ENCODE measurements around the gene GPC6.

GPC6 gene

GRCh38 chr13:93881411-93881810 is 654.8 kb downstream of the GPC6 start:
- Mint-ChIP-seq H3K4me3 (no peak overlapping the region), H3K36me3 (ENCODE audit: insufficient read depth) (peaks cover 2% of the 10 kb centered on the region), H3K4me1 (no peaks in the 10 kb centered on the region), H3K9me3 (no peaks in the 10 kb centered on the region), H3K27ac (ENCODE audit: low read depth) (no peak overlapping the region), H3K27me3 (no peaks in the 10 kb centered on the region)
- no peak for DNase-seq (ENCODE audit: low spot score in 2 of 2)
- no peak for ATAC-seq (replicated peaks; ENCODE audit: extremely low read depth, poor library complexity, severe bottlenecking)

GRCh38 chr13:93882086-93882651 is 655.6 kb downstream of the GPC6 start:
- no peak for DNase-seq (ENCODE audit: low spot score in 2 of 2)
- no peak for ATAC-seq (replicated peaks; ENCODE audit: extremely low read depth, poor library complexity, severe bottlenecking)
- Mint-ChIP-seq H3K27me3 (no peaks in the 10 kb centered on the region), H3K4me1 (no peaks in the 10 kb centered on the region), H3K36me3 (ENCODE audit: insufficient read depth) (peaks cover 2% of the 10 kb centered on the region), H3K4me3 (no peak overlapping the region), H3K9me3 (no peaks in the 10 kb centered on the region), H3K27ac (ENCODE audit: low read depth) (no peak overlapping the region)

- ATAC-seq (replicated peaks; ENCODE audit: extremely low read depth, poor library complexity, severe bottlenecking) (no peak), DNase-seq (ENCODE audit: low spot score in 2 of 2) (no peak)
- Mint-ChIP-seq H3K36me3 (ENCODE audit: insufficient read depth) (no peaks in the 10 kb centered on the region), H3K4me3 (no peak overlapping the region), H3K27ac (ENCODE audit: low read depth) (no peak overlapping the region), H3K9me3 (no peaks in the 10 kb centered on the region), H3K4me1 (no peaks in the 10 kb centered on the region), H3K27me3 (no peaks in the 10 kb centered on the region)
These were observed 662.9 kb downstream of the GPC6 start for GRCh38 chr13:93889430-93889951.

- Mint-ChIP-seq H3K9me3 (no peaks in the 10 kb centered on the region), H3K4me1 (no peaks in the 10 kb centered on the region), H3K36me3 (ENCODE audit: insufficient read depth) (no peaks in the 10 kb centered on the region), H3K27me3 (peaks cover 7% of the 10 kb centered on the region), H3K4me3 (no peak overlapping the region), H3K27ac (ENCODE audit: low read depth) (no peak overlapping the region)
- ATAC-seq (replicated peaks; ENCODE audit: extremely low read depth, poor library complexity, severe bottlenecking): no peak
- DNase-seq (ENCODE audit: low spot score in 2 of 2): no peak
These were observed 673.4 kb downstream of the GPC6 start for GRCh38 chr13:93899981-93900380.

GRCh38 chr13:93900731-93901130 is 674.1 kb downstream of the GPC6 start:
- H3K4me1 Mint-ChIP-seq: no peaks in the 10 kb centered on the region
- no peak for DNase-seq (ENCODE audit: low spot score in 2 of 2)
- H3K36me3 Mint-ChIP-seq (ENCODE audit: insufficient read depth): no peaks in the 10 kb centered on the region
- ATAC-seq (replicated peaks; ENCODE audit: extremely low read depth, poor library complexity, severe bottlenecking): no peak
- H3K9me3 Mint-ChIP-seq: no peaks in the 10 kb centered on the region
- H3K27ac Mint-ChIP-seq (ENCODE audit: low read depth): no peak overlapping the region
- no peak overlapping the region for H3K4me3 Mint-ChIP-seq
- H3K27me3 Mint-ChIP-seq: peaks cover 7% of the 10 kb centered on the region

- DNase-seq (ENCODE audit: low spot score in 2 of 2): no peak
- no peak for ATAC-seq (replicated peaks; ENCODE audit: extremely low read depth, poor library complexity, severe bottlenecking)
- H3K27ac Mint-ChIP-seq (ENCODE audit: low read depth): no peak overlapping the region
- no peaks in the 10 kb centered on the region for H3K9me3 Mint-ChIP-seq
- H3K4me3 Mint-ChIP-seq: no peak overlapping the region
- peaks cover 14% of the 10 kb centered on the region for H3K27me3 Mint-ChIP-seq
- no peaks in the 10 kb centered on the region for H3K36me3 Mint-ChIP-seq (ENCODE audit: insufficient read depth)
- H3K4me1 Mint-ChIP-seq: no peaks in the 10 kb centered on the region
These were observed 677.3 kb downstream of the GPC6 start for GRCh38 chr13:93903909-93904308.

- H3K4me1 Mint-ChIP-seq: no peaks in the 10 kb centered on the region
These were observed 688.7 kb downstream of the GPC6 start for GRCh38 chr13:93915269-93915809.

GRCh38 chr13:93922063-93922855 is 695.7 kb downstream of the GPC6 start:
- H3K27ac Mint-ChIP-seq (ENCODE audit: low read depth): no peak overlapping the region
- H3K36me3 Mint-ChIP-seq (ENCODE audit: insufficient read depth): no peaks in the 10 kb centered on the region
- peaks cover 6% of the 10 kb centered on the region for H3K9me3 Mint-ChIP-seq
- DNase-seq (ENCODE audit: low spot score in 2 of 2): no peak
- no peak for ATAC-seq (replicated peaks; ENCODE audit: extremely low read depth, poor library complexity, severe bottlenecking)
- H3K4me1 Mint-ChIP-seq: no peaks in the 10 kb centered on the region
- no peak overlapping the region for H3K4me3 Mint-ChIP-seq
- peaks cover 32% of the 10 kb centered on the region for H3K27me3 Mint-ChIP-seq

More at GRCh38 chr13:93915269-93915809, 688.7 kb downstream of the GPC6 start:
- ATAC-seq (replicated peaks; ENCODE audit: extremely low read depth, poor library complexity, severe bottlenecking) (no peak), DNase-seq (ENCODE audit: low spot score in 2 of 2) (no peak)
- Mint-ChIP-seq H3K27me3 (peaks cover 11% of the 10 kb centered on the region), H3K27ac (ENCODE audit: low read depth) (no peak overlapping the region), H3K36me3 (ENCODE audit: insufficient read depth) (no peaks in the 10 kb centered on the region), H3K4me3 (no peak overlapping the region), H3K9me3 (peaks cover 5% of the 10 kb centered on the region)

GRCh38 chr13:93925990-93926389 is 699.4 kb downstream of the GPC6 start:
- Mint-ChIP-seq H3K36me3 (ENCODE audit: insufficient read depth) (no peaks in the 10 kb centered on the region), H3K9me3 (peaks cover 8% of the 10 kb centered on the region), H3K27ac (ENCODE audit: low read depth) (no peak overlapping the region), H3K4me1 (no peaks in the 10 kb centered on the region), H3K4me3 (no peak overlapping the region), H3K27me3 (peaks cover 15% of the 10 kb centered on the region)
- DNase-seq (ENCODE audit: low spot score in 2 of 2) (no peak), ATAC-seq (replicated peaks; ENCODE audit: extremely low read depth, poor library complexity, severe bottlenecking) (no peak)

GRCh38 chr13:93926425-93926824 is 699.8 kb downstream of the GPC6 start:
- Mint-ChIP-seq H3K27me3 (peaks cover 10% of the 10 kb centered on the region), H3K27ac (ENCODE audit: low read depth) (no peak overlapping the region), H3K9me3 (peaks cover 11% of the 10 kb centered on the region), H3K4me3 (no peak overlapping the region), H3K4me1 (no peaks in the 10 kb centered on the region), H3K36me3 (ENCODE audit: insufficient read depth) (no peaks in the 10 kb centered on the region)
- DNase-seq (ENCODE audit: low spot score in 2 of 2) (no peak), ATAC-seq (replicated peaks; ENCODE audit: extremely low read depth, poor library complexity, severe bottlenecking) (no peak)

GRCh38 chr13:93927431-93927830 is 700.8 kb downstream of the GPC6 start:
- DNase-seq (ENCODE audit: low spot score in 2 of 2): no peak
- Mint-ChIP-seq H3K9me3 (peaks cover 11% of the 10 kb centered on the region), H3K4me1 (no peaks in the 10 kb centered on the region), H3K27ac (ENCODE audit: low read depth) (no peak overlapping the region), H3K27me3 (peaks cover under 1% of the 10 kb centered on the region), H3K4me3 (no peak overlapping the region), H3K36me3 (ENCODE audit: insufficient read depth) (no peaks in the 10 kb centered on the region)
- no peak for ATAC-seq (replicated peaks; ENCODE audit: extremely low read depth, poor library complexity, severe bottlenecking)

GRCh38 chr13:93932901-93933300 is 706.3 kb downstream of the GPC6 start:
- Mint-ChIP-seq H3K36me3 (ENCODE audit: insufficient read depth) (peaks cover 1% of the 10 kb centered on the region), H3K4me1 (no peaks in the 10 kb centered on the region), H3K4me3 (no peak overlapping the region), H3K9me3 (peaks cover 11% of the 10 kb centered on the region), H3K27ac (ENCODE audit: low read depth) (no peak overlapping the region), H3K27me3 (peaks cover under 1% of the 10 kb centered on the region)
- ATAC-seq (replicated peaks; ENCODE audit: extremely low read depth, poor library complexity, severe bottlenecking): no peak
- DNase-seq (ENCODE audit: low spot score in 2 of 2): no peak

GRCh38 chr13:93936901-93937300 is 710.3 kb downstream of the GPC6 start:
- no peak overlapping the region for H3K27ac Mint-ChIP-seq (ENCODE audit: low read depth)
- H3K4me3 Mint-ChIP-seq: no peak overlapping the region
- DNase-seq (ENCODE audit: low spot score in 2 of 2) (no peak), ATAC-seq (replicated peaks; ENCODE audit: extremely low read depth, poor library complexity, severe bottlenecking) (no peak)
- H3K9me3 Mint-ChIP-seq: no peaks in the 10 kb centered on the region
- H3K27me3 Mint-ChIP-seq: peaks cover 10% of the 10 kb centered on the region
- peaks cover 1% of the 10 kb centered on the region for H3K36me3 Mint-ChIP-seq (ENCODE audit: insufficient read depth)
- no peaks in the 10 kb centered on the region for H3K4me1 Mint-ChIP-seq

Data from central memory CD8-positive, alpha-beta T cell (primary cell).